ENCODE measurements around the gene RAB40C.

GRCh38 chr16:549544-550263 is 40.2 kb upstream of the RAB40C start:
- TF ChIP-seq CTCF (IDR thresholded peaks at IDR 0.05): no peak
- TF ChIP-seq POLR2A (IDR thresholded peaks at IDR 0.05): no peak
- no peak for TF ChIP-seq POLR2AphosphoS5 (IDR thresholded peaks at IDR 0.05)
- TF ChIP-seq EP300 (IDR thresholded peaks at IDR 0.05): no peak

Data from sigmoid colon (tissue), 4 donors.